HG02798 (cell line): ENCODE measurements around the gene PRKN.
"Not testable (repeated sequence)": the region's sequence is repeated elsewhere in the genome, so short reads cannot be mapped to it uniquely, and the experiment has no call there.

Experiments used
- ATAC-seq: cut with Tn5 transposase; IDR thresholded peaks from one replicate; pipeline ENCODE4 v1.9.1; 2021; ENCODE audit warnings: mild to moderate bottlenecking; ENCODE audit not compliant: unreplicated experiment, poor library complexity

The PRKN gene

DNA sequence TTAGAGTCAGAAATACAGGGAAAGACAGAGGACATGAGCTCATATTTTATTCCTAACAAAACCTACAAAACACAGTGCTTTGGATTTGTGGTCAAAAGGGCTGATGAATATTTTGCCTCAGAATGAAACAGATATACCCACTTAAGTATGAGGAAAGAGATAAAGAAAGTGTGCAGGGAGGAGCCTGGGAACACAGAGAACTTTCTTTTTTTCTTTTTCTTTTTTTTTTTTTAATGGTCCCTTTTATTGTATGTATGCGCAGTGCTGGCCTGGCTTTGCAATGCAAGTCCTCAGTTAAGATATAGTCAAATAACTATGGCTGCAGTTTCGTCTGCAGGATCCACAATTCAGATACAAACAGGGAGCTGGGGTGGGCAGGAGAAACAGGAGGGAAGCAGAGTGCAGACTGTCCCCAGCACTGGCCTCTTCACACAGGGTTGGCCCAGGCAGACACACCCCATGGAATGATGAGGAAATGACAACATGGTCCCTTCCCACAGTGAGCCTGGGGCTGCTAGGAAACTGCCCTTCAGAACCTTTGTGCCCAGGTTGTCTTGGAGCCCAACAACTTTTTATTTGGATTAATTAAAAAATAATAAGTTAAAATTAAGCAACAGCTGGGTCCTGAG is 823.9 kb downstream of the PRKN start:
- ATAC-seq, result no peak

DNA sequence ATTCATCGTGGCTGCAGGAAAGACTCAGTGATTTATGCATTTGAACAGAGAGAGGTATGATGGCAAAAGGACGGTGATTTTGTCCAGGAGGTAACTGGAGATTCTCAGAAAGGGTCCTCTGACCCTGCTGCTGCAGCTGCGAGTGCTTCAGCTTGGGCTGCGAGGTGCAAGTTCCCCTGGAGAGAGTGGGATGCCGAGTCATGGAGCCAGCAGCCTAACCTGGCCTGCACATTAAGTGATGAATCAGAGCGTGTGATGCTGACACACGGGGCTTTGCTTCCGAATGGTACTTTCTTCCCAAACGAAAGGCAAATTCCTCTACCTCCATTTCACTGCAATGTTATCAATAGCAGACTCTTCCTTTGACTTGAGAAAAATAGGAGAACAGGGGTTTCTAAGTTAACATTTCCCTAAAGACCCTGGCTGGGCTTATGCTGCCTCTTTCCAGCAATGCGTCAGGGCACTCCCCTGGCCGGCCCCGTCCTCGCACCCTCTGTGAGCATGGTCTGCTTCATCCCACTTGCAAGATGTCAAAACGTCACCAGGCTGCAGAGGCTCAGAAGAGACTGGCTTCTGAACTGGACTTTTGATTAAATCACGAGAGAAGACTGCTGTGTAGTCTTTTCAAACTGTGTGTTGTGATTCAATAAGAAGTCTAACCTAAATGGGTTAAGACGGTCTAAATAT is 825.7 kb downstream of the PRKN start:
- ATAC-seq, result no peak

DNA sequence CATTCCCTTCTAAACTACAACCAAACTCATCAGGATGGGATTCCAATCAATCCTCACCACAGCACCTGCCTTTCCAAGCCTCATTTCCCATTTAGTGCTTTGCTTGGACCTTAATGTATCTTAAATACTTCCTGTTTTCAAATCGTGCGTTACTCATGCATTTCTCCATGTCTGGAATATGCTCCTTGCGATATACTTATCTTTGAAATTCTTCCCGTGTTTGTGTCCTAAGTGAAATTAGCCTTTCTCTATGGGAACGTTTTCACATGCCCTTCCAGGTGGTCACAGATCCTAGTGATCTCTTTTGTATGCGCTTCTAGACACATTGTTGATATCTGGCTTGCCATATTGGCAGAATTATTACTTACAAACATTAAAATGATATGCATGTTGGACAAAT is 833.1 kb downstream of the PRKN start:
- ATAC-seq, result no peak

DNA sequence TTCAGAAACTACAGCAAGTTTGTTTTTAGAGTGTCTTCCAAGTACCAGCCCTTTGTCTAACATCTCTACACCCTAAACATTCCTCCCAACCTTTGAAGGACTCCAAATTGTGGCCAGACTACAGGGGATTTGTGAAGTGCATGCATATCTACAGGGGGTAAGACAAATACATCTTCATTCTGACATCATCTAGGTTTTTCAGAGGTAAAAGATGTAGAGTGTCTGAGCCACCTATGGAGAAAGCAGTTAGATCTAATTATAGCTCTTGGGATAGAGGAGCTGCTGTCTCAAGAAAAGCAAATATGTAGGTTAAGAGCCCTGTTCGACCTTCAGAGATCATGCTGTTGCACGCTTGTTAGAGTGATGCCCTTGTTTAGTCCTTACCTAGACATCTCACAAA is 836.0 kb downstream of the PRKN start:
- no peak for ATAC-seq

DNA sequence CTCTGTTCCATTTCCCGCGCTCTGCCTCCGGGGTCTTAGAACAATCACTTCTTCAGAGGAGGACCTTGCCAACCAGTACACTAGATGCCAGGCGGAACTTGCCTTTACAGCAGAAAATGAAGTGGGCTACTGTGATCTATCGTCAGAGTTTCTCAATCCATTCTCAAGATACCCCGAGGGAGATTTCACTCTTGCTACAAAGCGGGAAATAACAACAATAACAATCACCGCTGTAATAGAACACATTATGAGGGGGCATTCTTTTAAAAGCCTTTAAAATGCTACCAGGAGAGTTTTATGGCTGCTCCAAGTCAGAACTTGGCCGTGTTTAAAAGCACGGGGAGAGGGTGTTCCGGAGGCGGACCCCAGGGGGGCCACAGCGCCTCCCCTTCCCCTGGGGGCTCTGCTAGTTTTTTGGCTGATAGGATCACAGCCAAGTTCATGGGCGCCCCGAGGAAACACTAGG is 836.7 kb downstream of the PRKN start:
- ATAC-seq, result no peak

DNA sequence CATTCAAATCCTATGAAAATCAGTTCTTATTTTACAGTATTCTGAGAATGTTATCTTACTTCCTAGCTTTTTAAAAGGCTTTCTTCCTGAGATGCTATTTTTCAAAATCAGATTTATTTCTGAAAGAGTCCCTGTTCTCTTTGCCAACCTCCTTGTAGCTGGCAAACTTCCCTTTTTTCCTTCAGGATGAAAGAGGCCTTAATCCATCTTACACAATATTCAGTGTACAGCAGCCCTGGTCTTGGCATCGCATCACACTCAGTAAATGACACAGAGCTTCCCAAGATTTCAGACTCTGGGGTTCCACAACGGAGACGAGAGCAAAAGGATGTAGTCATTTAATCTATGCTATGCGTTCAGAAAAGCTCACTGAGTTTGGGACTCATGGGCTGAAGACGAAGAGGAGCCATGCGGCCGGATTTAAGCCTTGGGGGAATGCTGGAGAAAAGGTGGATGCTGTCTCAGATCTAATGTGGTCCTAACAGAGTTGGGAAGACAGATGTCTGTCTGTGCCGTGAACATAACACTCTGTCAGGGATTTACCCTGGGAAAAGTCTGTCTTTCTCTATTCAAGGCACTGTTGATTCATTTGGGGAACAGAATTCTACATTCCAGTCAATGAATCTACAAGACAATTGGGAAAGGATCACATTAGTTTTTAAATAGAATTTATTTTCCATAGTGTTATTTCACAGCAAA is 837.3 kb downstream of the PRKN start:
- ATAC-seq, result no peak

DNA sequence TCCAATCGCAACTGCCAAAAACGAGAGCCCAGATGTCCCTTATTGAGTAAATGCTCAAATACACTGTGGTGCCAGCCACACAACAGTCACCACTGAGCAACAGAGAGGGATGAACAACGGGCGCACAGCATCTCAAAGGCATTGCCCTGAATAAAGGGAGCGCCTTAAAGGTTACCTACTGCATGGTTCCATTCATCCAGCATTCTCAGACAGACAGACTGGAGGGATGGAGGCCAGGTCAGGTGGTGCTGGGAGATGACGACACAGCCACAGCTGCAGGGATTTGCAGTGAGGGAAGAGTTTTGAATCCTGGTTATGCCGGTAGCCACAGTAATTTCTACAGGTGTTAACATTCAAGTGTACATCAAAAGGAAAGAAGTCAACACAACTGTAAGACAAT is 838.2 kb downstream of the PRKN start:
- no peak for ATAC-seq

DNA sequence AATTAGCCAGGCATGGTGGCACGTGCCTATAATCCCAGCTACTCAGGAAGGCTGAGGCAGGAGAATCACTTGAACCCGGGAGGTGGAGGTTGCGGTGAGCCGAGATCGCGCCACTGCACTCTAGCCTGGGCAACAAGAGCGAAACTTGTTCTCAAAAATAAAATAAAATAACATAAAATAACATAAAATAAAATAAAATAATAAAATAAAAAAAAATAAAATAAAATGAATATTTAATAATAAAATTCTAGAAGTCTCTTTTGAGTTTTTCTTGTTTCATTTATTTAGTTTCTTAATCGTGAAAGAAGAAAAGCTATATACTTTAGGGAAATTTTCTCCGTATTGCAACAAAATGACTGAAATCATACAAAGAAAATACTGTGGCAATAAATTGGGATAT is 841.0 kb downstream of the PRKN start:
- not testable (repeated sequence) for ATAC-seq

DNA sequence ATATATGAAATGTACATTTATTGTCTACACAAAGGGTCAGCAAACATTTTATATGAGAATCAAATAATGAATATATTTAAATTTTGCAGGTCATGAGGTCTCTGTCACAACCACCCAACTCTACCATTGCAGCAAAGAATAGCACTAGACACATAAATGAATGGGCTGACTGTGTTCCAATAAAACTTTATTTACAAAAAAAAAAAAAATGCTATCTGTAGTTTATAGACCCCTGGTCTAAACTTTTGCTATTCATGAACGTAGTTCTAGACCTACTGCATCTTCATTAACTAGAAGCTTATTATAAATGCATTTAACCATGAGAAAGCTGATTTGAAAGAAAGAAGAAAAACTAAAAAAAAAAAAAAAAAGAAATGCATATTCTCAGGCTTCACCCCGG is 842.8 kb downstream of the PRKN start:
- ATAC-seq, result no peak

DNA sequence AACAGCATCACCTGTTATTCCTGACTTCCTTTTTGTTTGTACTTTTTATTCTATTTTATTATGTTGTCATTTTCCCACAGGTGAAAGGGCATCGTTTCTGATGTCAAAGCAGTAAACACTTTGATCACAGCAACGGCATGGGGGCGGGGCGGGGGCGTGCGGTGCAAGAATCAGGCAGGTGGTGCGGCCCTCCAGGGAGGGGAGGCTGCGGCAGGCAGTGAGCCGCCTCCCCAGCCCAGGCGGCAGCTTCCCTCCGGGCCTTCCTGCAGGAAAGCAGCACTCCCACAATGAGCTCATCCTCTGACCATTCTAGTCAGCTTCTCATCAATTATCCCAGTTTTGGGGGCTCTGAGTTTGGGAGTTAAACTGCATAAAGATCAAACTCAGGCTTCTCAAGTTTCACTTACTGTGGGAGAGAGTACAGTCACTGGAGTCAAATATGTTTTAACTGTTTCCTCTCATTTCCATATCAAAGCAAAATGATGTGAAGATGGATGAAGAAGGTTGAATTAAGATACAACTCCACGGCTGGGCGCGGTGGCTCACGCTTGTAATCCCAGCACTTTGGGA is 845.3 kb downstream of the PRKN start:
- ATAC-seq, result no peak

DNA sequence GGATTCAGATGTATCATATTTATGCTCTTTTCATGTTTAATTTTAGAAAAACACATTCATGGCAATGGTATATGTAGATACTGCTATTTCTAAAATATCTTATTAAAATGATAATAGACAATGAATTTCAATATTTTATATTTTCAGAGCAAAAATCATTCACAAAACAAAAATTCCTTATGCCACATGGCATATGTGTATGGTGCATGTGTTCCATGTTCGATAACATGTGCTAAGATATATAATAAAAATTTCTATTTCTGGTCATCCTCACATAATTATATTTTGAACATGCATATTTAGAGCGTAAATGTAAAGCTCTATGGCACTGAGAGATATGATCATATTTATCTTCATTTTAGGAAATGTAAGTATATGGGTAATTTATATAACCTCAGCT is 847.5 kb downstream of the PRKN start:
- no peak for ATAC-seq

DNA sequence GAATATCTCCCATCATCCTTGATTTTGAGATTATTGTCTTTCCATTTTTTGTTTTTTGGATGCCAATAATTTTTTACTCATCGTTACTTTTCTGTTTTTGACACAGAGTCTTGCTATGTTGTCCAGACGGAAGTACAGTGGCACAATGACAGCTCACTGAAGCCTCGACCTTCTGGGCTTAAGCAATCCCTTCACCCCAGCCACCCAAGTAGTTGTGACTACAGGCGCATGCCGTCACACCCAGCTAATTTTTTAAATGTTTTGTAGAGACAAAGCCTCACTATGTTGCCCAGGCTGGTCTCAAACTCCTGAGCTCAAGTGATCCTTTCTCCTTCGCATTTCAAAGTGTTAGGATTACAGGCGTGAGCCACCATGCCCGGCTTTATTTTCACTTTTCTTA is 851.3 kb downstream of the PRKN start:
- no peak for ATAC-seq

DNA sequence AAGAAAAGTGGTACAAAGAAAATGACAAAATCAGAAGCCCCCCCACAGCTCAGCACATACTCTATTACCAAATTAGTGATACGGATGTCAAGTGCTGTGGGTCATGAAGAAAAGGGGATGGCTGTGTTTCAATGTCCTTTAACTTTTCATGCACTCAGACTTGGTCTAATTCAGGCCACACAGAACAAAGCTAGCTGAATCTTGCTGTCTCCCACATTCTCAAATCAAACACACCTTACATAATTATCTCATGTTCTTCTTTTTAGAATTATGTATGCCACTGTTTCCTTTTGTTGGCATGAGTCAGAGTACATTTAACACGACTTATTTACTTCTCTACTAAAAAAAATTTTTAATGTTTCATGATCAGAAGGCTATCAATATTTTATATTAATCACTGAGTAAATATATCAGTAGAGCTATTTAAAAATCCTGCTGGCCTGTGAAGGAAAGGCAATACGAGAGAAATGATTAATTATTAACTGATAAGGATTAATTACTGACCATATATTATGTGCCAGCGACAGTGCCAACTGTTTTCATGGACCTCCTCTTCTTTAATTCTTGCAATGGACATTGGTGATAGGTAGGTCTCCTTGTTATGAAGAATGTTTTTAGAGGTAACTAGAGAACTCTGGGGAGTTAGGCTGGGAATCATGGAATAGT is 857.2 kb downstream of the PRKN start:
- no peak for ATAC-seq

DNA sequence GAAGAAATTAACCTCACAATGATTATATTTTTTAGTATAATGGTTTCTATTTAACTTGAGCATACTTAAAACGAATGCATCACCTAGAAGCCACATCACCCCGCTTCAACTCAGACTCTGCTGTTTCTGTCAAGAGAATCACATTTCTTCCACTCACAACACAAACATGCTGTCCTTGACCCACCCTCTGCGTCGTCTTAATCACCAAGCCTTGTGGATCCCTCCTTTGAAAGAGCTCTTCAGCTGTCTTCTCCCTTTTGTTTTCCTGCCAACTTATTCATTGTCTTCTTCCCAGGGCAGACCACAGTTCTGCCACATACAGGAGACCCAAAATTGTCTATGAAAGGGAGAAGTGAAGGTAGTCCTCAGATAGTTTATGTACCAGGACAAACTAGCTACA is 858.1 kb downstream of the PRKN start:
- ATAC-seq, result no peak

DNA sequence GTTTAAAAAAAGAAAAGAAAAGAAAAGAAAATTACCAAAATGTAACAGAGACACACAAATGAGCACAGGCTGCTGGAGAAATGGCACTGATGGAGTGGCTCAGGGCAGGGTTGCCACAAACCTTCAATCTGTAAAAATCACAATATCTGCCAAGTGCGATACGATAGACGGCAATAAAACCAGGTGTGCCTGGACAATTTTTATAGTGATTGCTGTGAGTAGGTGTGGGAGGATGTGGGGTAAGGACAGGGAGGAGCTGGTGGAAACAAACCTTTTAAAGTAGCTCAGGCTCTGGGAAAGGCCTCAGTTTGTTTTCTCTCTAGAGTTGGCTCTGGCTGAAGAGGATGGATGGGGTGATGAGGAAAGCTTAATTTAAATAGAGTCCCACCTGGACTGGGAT is 861.0 kb downstream of the PRKN start:
- no peak for ATAC-seq

DNA sequence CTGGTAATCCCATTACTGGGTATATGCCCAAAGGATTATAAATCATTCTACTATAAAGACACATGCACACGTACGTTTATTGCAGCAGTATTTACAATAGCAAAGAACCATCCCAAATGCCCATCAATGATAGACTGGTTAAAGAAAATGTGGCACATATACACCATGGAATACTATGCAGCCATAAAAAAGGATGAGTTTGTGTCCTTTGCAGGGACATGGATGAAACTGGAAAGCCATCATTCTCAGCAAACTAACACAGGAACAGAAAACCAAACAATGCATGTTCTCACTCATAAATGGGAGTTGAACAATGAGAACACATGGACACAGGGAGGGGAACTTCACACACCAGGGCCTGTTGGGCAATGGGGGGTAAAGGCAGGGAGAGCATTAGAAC is 866.5 kb downstream of the PRKN start:
- not testable (repeated sequence) for ATAC-seq

DNA sequence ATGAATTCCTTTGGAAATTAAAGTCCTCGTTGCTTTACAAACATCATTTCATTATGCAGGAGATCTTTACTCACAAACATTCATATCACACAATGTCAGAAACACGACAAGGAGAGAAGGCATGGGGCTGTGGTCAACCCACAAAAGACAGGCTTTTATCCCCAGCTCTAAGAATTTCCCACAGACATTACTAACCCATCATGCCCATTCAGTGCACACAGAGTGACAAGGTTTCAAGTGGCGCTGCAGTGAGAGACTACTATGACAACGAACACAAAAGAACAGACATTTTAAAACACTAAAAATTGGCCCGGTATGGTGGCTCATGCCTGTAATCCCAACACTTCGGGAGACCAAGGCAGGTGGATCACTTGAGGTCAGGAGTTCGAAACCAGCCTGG is 873.9 kb downstream of the PRKN start:
- no peak for ATAC-seq

DNA sequence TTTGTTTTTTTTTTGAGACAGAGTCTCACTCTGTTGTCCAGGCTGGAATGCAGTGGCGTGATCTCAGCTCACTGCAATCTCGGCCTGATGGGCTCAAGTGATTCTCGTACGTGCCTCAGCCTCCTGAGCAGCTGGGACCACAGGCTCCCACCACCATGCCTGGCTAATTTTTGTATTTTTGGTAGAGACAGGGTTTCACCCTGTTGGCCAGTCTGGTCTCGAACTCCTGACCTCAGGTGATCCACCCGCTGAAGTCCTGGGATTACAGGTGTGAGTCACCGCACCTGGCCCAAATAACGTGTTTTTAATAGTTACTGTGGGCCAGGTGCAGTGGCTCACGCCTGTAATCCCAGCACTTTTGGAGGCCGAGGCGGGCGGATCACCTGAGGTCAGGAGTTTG is 876.1 kb downstream of the PRKN start:
- ATAC-seq, result not testable (repeated sequence)

DNA sequence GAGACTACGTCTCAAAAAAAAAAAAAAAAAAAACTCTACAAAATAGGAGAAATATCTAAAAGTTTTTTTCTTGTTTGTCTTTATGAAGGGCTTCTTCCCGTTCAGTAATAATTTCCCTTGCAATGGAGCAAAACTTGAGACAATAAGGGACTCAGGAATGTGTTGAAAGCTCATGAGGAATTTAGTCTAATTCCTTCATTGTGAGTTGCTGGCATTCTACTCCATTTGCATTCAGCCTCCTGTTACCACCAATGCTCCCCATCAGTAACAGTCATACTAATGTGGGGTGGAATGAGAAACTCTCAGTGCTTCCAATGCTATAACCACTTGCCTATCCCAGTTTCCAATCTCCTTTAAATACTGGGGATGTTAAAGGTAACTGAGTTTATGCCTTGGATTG is 877.0 kb downstream of the PRKN start:
- no peak for ATAC-seq

DNA sequence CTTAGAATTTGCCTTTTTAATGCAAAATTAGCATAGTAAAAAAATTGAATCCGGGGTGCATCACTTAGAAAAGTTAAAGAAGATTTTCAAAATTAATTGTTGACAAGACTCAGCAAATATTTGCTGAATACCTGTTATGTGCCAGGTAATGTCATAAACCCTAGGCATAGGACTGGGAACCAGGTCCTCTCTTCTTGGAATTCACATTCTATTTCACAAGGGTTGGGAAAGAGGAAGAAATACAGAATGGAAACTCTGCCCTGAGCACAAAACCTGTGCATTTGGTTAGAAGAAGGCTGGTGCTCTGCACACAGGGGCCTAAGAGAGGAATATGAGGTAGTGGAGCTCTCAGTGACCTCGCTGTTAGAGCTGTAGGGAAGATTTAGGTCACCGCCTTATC is 879.9 kb downstream of the PRKN start:
- no peak for ATAC-seq

DNA sequence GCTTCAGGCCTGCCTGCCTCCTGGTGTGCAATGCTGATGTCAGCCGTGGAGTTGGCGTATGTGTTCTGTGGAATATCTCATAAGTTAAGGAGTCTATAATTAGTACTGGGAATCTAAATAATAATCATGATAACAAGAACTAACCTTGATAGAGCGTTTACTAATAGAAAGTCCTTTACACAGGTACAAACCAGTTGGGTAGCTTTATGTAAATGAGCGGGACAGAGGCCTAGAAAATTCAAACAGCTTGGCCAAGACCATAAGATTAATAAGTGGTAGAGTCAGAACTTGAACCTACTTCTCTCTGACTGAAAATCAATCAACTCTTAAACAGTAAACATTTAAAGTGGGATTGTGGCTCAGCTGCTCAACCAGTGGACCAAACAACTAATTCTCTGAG is 882.8 kb downstream of the PRKN start:
- ATAC-seq, result no peak
